ENCODE measurements around the gene CIAPIN1. TPM values are rescaled to one million over a fixed set of nuclear protein-coding genes. Genes with fewer than 3 reads are reported as not detected.

Gene CIAPIN1
- polyA plus RNA-seq, 1 of the 3 experiments (the other 2 are of a cell fraction): 43.6 TPM

- TF ChIP-seq IRF3 (IDR thresholded peaks at IDR 0.05; ENCODE audit: low read depth, low read length): no peak
- TF ChIP-seq RXRA (IDR thresholded peaks at IDR 0.05; ENCODE audit: borderline replicate concordance, low read depth): no peak
- TF ChIP-seq NRF1 (IDR thresholded peaks at IDR 0.05; ENCODE audit: low read depth, low read length): no peak
- TF ChIP-seq FOXM1 (IDR thresholded peaks at IDR 0.05; ENCODE audit: low read depth): no peak
- no peaks in the 10 kb centered on the region for H3K9me3 ChIP-seq
- H2AFZ ChIP-seq (ENCODE audit: low read depth): no peak overlapping the region
- H3K79me2 ChIP-seq (ENCODE audit: insufficient read depth): no peaks in the 10 kb centered on the region
- H3K36me3 ChIP-seq (replicated peaks in 1 of 2; ENCODE audit: control insufficient read depth in 1 of 2, insufficient read depth in 2 of 2, low read length in 1 of 2): no peaks in the 10 kb centered on the region
- no peaks in the 10 kb centered on the region for H3K9me2 ChIP-seq
- no peak overlapping the region for H3K27ac ChIP-seq (ENCODE audit: low read depth in 2 of 2, low read length in 1 of 2)
- DNase-seq: peak; percentile 8
- no peak overlapping the region for H3K4me2 ChIP-seq
- ChIA-PET CTCF (interaction anchor here (1.1 to 2.1 kb wide), 3 partner anchors 36 to 137 kb away, joined by 3 to 17 read pairs (median 3); no protein-coding TSS in a partner anchor), POLR2A (no interaction called here)
- H3K27me3 ChIP-seq (ENCODE audit: insufficient read depth): no peaks in the 10 kb centered on the region
- H3K4me1 ChIP-seq (ENCODE audit: control insufficient read depth in 1 of 2, insufficient read depth in 2 of 2, low read depth in 1 of 2, low read length in 1 of 2): peaks cover 15 to 33% of the 10 kb centered on the region in 2 experiments; a peak in 3 of 4 replicates
- peaks cover 7% of the 10 kb centered on the region for H3F3A ChIP-seq (replicated peaks; ENCODE audit: insufficient read depth)
- no peak overlapping the region for H3K9ac ChIP-seq
- H3K4me3 ChIP-seq (ENCODE audit: low read depth in 2 of 2, low read length in 1 of 2): no peak overlapping the region
- WGBS (ENCODE audit: low lambda C conversion rate): 97% methylated on average over 26 of the region's 35 CpGs
- H4K20me1 ChIP-seq (ENCODE audit: insufficient read depth): no peaks in the 10 kb centered on the region
These were observed 65.2 kb downstream of the CIAPIN1 start for GRCh38 chr16:57381791-57382534.

GRCh38 chr16:57380671-57381462 lies 66.3 kb downstream of the CIAPIN1 start:
- Histone ChIP-seq H3K4me2 (no peak overlapping the region), H3K79me2 (ENCODE audit: insufficient read depth) (no peaks in the 10 kb centered on the region), H3K27me3 (ENCODE audit: insufficient read depth) (no peaks in the 10 kb centered on the region), H3K36me3 (replicated peaks in 1 of 2; ENCODE audit: control insufficient read depth in 1 of 2, insufficient read depth in 2 of 2, low read length in 1 of 2) (no peaks in the 10 kb centered on the region), H3K9me2 (no peaks in the 10 kb centered on the region), H3K9ac (no peak overlapping the region), H3F3A (replicated peaks; ENCODE audit: insufficient read depth) (peaks cover 7% of the 10 kb centered on the region), H3K4me1 (ENCODE audit: control insufficient read depth in 1 of 2, insufficient read depth in 2 of 2, low read depth in 1 of 2, low read length in 1 of 2) (peaks cover 15 to 35% of the 10 kb centered on the region in 2 experiments; a peak in 3 of 4 replicates), H4K20me1 (ENCODE audit: insufficient read depth) (no peaks in the 10 kb centered on the region), H3K27ac (ENCODE audit: low read depth in 2 of 2, low read length in 1 of 2) (no peak overlapping the region), H3K9me3 (no peaks in the 10 kb centered on the region), H2AFZ (ENCODE audit: low read depth) (no peak overlapping the region), H3K4me3 (ENCODE audit: low read depth in 2 of 2, low read length in 1 of 2) (no peak overlapping the region)
- 81% methylated on average over 7 of the region's 8 CpGs for WGBS (ENCODE audit: low lambda C conversion rate)
- ChIA-PET CTCF (interaction anchor here (1.3 to 2.1 kb wide), 4 partner anchors 9 to 138 kb away, joined by 3 to 17 read pairs (median 3); partner anchors contain the start of gene CX3CL1), POLR2A (interaction anchor here (0.8 kb wide), 2 partner anchors 8 to 36 kb away, joined by 4 read pairs; partner anchors contain the start of gene CX3CL1)
- no peak for DNase-seq
- TF ChIP-seq NFIC (IDR thresholded peaks at IDR 0.05; ENCODE audit: borderline replicate concordance) (peak; percentile 87), MAX (IDR thresholded peaks at IDR 0.05; ENCODE audit: low read depth) (peak; percentile 19; the same call in 1 of the 2 replicates), GABPA (IDR thresholded peaks at IDR 0.05; ENCODE audit: low read depth) (no peak), CTCF (IDR thresholded peaks at IDR 0.05) (no peak)
